ENCODE results near the gene DNAJB11. TPM values are rescaled to one million over a fixed set of nuclear protein-coding genes. Genes with fewer than 3 reads are reported as not detected.

DNAJB11 gene
- total RNA-seq, 4 donors from 2014 or later, result 61.4 to 156 (median 108) TPM

DNA sequence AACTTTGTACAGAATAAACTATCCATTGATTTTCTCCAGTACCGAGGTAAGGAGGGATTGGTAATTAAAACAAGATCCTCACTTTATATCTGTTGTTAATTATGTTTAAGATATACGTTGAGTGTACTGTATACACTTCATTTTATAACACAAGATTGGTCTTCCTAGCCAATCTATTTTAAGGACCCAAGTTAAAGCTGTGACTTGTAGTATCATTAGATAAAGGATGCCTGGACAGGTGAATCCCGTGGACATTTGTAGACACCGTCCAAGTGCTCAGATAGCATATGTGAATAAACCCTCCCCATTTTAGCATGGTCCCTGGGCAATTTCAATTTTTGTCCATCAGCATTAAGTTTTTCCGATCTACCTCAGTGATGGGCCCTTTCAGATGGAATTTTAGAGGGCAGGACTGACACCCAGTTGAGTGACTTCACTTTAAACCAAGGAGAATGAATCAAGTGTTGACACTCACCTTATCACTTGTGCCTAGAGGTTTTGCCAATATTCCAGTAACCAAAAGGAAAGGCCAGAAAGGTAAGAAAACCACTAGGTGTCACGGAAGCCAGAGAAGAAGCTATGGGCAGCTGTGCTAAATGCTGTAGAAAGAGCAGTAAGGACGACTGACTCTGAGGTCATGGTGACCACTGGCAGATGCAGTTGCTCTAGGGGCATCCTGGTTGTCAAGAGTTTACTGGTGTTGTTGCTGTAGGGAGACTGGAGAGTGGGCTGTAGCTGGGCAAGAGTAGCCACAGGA lies 51.6 kb downstream of the DNAJB11 start:
- DNase-seq, result no peak
- WGBS, 2 donors, result 79 to 89% methylated on average over 7 of the region's 7 CpGs
- Histone ChIP-seq H3K4me1 (peaks cover 3 to 5% of the 10 kb centered on the region in 2 donors), H3K9me3 (no peaks in the 10 kb centered on the region), H3K27ac (no peak overlapping the region), H3K27me3 (no peaks in the 10 kb centered on the region), H3K4me3 (replicated peaks in 1 of 3) (no peak overlapping the region), H3K36me3 (no peaks in the 10 kb centered on the region)
- TF ChIP-seq POLR2A (IDR thresholded peaks at IDR 0.05) (no peak), CTCF (IDR thresholded peaks at IDR 0.05) (no peak)
- intact Hi-C loops (cut with DNase I), result no loop called here

DNA sequence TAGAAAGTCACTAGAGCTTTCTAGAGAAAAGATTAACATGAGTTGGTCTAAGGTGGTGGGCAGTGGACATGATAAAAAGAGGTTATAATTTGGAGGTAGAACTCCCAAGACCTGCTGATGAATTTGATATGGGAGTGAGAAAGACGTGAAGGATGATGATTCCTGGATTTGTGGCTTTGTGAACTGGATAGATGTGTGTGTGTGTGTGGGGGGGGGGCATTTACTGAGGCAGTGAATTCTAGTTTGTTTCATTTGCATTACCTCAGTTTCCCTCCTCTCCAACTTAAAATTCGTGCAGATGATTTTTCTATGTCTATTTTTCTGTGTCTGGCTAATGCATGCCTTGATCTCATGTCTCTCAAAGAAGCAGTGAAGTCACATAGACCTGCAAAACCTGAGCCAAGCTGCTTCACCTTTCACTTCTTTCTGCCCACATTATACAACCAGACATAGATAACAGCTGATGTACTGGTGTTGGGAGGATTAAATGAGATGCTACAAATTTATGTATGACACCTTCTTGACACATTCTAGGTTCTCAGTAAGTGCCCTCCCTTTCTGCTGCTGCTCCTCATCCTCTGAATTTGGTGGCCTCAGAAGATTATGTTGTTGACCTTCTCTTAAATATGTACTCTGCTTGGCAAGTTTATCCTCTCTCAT lies 52.3 kb downstream of the DNAJB11 start:
- Histone ChIP-seq H3K36me3 (no peaks in the 10 kb centered on the region), H3K9me3 (no peaks in the 10 kb centered on the region), H3K4me3 (replicated peaks in 1 of 3) (no peak overlapping the region), H3K4me1 (no peaks in the 10 kb centered on the region), H3K27ac (no peak overlapping the region), H3K27me3 (no peaks in the 10 kb centered on the region)
- TF ChIP-seq CTCF (IDR thresholded peaks at IDR 0.05) (no peak), POLR2A (IDR thresholded peaks at IDR 0.05) (no peak)
- intact Hi-C loops (cut with DNase I), result no loop called here
- 49 to 62% methylated on average over 2 of the region's 2 CpGs for WGBS, 2 donors
- DNase-seq, result no peak

GRCh38 chr3:186624598-186624997 lies 54.1 kb downstream of the DNAJB11 start:
- no peak for TF ChIP-seq CTCF (IDR thresholded peaks at IDR 0.05)
- TF ChIP-seq POLR2A (IDR thresholded peaks at IDR 0.05), result no peak

DNA sequence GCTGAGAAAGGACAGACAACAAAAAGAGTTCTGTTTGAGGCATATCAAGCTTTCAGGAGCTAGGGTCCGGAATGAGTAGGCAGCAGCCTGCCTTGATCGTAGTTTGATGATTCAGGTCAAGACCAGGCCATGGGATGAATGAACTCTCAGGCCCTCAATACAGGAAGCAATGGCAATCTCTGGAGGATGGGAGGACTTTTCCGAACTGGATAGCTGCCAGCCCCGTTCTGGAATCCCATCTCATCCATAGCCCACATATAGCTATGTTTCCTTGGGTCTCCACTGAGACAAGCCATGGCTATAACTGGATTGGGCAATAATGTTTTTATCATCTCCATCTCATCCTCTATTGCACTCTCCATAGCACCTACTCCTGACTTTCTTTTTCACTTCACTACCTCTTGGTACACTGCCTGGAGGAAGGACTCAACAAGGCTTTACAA lies 55.1 kb downstream of the DNAJB11 start:
- DNase-seq, result no peak
- TF ChIP-seq CTCF (IDR thresholded peaks at IDR 0.05) (no peak), POLR2A (IDR thresholded peaks at IDR 0.05) (no peak)
- Histone ChIP-seq H3K27ac (no peak overlapping the region), H3K9me3 (no peaks in the 10 kb centered on the region), H3K4me1 (no peaks in the 10 kb centered on the region), H3K4me3 (replicated peaks in 1 of 3) (no peak overlapping the region), H3K27me3 (no peaks in the 10 kb centered on the region), H3K36me3 (no peaks in the 10 kb centered on the region)
- intact Hi-C loops (cut with DNase I), result no loop called here
- WGBS, 2 donors, result 64 to 70% methylated on average over 4 of the region's 4 CpGs

More at GRCh38 chr3:186624598-186624997, 54.1 kb downstream of the DNAJB11 start:
- intact Hi-C loops (cut with DNase I), result no loop called here
- WGBS, 2 donors, result 82 to 83% methylated on average over 4 of the region's 4 CpGs
- Histone ChIP-seq H3K36me3 (no peaks in the 10 kb centered on the region), H3K4me3 (replicated peaks in 1 of 3) (no peak overlapping the region), H3K27ac (no peak overlapping the region), H3K9me3 (no peaks in the 10 kb centered on the region), H3K4me1 (no peaks in the 10 kb centered on the region), H3K27me3 (no peaks in the 10 kb centered on the region)
- DNase-seq, result no peak

GRCh38 chr3:186626254-186626847 lies 55.8 kb downstream of the DNAJB11 start:
- Histone ChIP-seq H3K27me3 (no peaks in the 10 kb centered on the region), H3K4me1 (no peaks in the 10 kb centered on the region), H3K27ac (no peak overlapping the region), H3K9me3 (no peaks in the 10 kb centered on the region), H3K36me3 (no peaks in the 10 kb centered on the region), H3K4me3 (replicated peaks in 1 of 3) (no peak overlapping the region)
- DNase-seq, result no peak
- 76 to 82% methylated on average over 7 of the region's 7 CpGs for WGBS, 2 donors
- TF ChIP-seq POLR2A (IDR thresholded peaks at IDR 0.05) (no peak), CTCF (IDR thresholded peaks at IDR 0.05) (no peak)
- intact Hi-C loops (cut with DNase I), result no loop called here

Measured in thyroid gland (tissue), 4 donors.